Pulmonary artery endothelial cell (primary cell): ENCODE data around the gene BCAR1. TPM values are rescaled to one million over a fixed set of nuclear protein-coding genes. Genes with fewer than 3 reads are reported as not detected.
"Not testable (repeated sequence)": the region's sequence is repeated elsewhere in the genome, so short reads cannot be mapped to it uniquely, and the experiment has no call there.

Experiments used
- DNase-seq: peaks from one replicate; pipeline ENCODE4 v3.0.0-alpha.2; 2011; ENCODE audit warnings: low read depth, low spot score
- total RNA-seq: library from RNA; depleted of rRNA; stranded (reverse); fragments of >200 nt; gene quantifications from 2 replicates; pipeline ENCODE4 v1.2.3, GENCODE V29; 2014

Gene BCAR1
- total RNA-seq, 1 donor from 2014 or later = 118 TPM

DNA sequence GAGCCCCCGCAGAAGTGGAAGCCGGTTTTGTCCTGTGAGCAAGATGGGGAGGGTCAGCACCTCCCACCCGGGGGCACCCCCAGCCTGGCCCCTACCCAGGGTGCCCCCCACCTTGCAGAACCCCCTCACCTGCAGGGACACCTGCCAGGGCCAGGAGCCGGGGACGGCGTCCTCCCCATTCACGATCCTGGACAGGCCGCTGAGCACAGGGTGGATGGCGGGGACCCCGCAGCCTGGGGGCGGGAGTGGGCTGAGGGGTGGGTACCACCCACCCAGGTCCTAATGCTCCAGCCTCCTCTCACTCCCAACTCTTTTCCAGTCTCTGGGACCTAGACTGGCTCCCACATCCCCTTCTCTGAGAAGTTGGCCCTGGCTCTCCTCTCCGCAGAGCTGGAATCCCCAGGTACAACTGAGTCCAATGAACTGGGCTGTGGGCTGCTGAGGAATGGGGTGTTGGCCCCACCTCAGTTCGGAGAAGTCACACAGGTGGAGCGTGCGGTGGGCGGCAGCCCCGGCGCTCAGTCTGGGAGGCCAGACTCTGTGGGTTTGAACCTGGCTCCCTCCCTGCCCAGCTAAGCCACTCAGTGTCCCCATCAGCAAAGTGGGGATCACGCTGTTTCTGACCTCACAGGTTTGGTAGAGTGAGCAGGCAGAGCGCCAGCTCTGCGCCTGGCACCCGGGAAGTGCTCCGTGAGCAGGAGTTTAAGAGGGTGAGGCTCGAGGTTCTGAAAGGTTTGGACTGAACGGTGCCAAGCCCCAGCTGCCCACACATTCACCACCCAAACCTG lies 45.3 kb downstream of the BCAR1 start:
- not testable (repeated sequence) for DNase-seq

DNA sequence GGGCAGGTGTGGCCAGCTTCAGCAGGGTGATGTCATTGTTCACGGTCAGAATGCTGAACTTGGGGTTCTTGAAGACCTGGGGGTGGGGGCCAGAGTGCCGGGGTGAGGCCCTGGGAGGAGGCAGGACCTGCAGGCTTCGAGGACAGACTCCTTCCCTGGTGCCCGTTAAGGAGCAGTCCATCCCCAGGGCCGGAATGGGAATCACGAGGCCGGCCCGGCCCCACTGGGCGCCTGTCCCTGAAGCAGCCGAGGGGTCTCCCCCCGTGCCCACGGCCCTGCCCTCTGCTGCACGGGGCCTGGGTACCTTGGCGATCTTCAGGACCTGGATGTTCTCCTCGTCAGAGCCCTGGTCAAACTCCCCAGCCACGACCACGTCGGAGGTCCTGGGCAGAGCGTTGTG lies 46.0 kb downstream of the BCAR1 start:
- not testable (repeated sequence) for DNase-seq

DNA sequence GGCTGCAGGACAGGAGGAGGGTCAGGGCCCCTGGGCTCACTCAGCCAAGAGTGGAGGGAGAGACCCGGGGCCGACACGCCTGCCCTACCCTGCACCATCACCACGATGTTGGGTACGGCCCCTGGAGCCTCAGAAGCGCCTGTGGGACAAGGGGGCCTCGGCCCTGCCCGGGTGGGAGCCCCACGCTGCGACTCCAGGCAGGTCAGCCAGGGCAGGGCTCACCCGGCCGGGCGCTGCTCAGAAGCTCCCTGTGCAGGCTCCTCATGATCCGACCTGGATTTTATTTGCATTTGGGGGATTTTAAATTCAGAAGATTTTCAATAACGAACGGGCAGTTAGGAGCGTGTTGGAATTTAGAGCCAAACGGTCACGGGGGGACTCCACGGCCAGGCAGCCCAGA lies 46.5 kb downstream of the BCAR1 start:
- DNase-seq = not testable (repeated sequence)

DNA sequence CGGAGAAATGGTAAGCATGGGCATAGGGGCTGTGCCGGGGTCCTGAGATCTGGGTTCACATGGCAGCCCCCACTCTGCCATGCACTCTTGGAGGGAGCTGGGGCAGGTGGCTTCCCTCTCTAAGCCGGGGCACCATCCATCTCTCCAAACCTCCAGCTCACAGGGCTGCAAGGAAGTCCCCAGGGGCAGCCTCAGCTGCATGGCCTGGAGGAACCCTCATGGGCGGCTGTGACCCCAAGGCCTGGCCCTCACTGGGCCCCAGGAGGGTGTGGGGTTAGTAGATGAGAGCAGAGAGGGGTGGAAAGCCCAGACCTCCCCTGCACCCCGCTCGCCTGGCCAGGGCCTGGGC lies 47.0 kb downstream of the BCAR1 start:
- DNase-seq = no peak

DNA sequence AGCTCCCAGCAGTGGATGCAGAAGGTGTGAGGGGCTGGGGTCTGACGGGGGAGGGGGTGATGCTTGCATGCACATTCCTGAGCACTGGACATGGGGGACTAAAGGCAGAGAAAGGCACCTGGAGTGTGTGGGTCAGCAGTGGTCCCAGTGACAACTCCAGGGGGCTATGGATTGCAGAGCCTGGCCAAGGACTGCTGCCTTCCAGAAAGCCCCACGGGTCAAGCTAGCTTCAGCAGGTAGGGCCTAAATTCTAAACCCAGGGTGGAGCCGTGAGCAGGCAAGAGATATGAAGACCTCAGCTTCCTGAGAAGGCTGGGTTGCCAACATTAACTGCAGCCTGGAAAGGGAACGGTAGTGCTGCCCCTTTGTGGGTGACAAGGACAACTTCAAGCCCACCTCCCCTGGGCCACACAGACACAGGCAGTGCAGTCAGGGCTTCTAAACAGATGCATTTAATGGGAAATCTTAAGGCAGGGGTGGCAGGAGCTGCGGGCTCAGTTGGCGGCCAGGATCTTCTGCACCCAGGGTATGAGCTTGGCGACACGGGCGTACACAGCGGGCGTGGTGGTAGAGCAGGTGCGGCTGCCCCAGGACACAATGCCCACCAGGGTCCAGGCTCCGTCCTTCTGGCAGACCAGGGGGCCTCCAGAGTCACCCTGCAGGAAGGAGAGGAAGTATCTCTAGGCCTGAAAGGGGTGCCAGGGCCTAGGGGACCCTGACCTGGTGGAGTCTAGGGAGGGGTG lies 47.6 kb downstream of the BCAR1 start:
- no peak for DNase-seq

DNA sequence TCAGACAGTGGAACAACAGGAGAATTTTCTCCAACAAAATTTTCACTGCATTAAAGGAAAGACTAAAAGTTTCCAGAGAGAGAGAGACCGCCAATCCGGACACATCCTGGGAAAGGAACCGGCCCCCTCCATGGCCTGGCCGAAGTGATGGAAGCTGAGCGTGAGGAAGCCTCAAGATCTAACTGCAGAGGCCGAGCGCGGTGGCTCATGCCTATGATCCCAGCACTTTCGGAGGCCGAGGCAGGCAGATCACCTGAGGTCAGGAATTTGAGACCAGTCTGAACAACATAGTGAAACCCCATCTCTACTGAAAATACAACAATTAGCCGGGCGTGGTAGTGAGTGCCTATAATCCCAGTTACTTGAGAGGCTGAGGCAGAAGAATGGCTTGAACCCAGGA lies 48.3 kb downstream of the BCAR1 start:
- DNase-seq = no peak

DNA sequence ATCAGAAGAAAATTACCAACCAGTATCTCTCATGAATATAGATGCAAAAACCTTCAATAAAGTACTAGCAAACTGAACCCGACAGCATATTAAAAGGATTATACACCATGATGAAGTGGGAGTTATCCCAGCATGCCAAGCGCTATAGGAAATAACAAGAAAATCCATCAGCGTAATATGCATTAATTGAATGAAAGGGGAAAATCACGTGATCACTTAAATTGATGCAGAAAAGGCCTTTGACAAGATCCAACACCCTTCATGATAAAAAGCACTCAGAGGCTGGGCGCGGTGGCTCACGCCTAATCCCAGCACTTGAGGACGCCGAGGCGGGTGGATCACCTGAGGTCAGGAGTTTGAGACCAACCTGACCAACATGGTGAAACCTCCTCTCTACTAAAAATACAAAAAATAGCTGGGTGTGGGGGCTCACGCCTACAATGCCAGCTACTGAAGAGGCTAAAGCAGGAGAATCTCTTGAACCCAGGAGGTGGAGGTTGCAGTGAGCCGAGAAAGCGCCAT lies 49.3 kb downstream of the BCAR1 start:
- DNase-seq = no peak

DNA sequence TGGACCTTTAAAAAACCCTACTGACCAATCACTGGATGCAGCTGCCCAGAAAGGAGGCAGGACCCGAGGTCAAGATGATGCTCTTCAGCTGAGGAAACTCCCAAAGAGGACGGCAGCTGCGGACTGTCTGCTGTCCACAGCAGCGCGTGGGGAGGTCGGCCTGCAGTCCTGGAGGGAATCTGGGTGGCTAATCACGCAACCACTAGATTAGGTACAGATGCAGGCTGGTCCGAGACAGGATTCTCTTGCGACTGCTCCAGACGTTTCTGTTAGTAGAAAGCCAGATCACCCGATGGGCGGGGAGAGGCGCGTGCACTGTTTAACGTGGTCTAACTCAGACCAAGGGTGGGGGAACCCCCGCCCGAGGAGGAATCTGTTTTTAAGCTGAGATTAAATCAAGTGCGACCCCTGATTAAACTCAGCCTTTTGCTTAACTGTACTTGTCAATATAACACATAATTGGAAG lies 53.3 kb downstream of the BCAR1 start:
- DNase-seq = no peak

DNA sequence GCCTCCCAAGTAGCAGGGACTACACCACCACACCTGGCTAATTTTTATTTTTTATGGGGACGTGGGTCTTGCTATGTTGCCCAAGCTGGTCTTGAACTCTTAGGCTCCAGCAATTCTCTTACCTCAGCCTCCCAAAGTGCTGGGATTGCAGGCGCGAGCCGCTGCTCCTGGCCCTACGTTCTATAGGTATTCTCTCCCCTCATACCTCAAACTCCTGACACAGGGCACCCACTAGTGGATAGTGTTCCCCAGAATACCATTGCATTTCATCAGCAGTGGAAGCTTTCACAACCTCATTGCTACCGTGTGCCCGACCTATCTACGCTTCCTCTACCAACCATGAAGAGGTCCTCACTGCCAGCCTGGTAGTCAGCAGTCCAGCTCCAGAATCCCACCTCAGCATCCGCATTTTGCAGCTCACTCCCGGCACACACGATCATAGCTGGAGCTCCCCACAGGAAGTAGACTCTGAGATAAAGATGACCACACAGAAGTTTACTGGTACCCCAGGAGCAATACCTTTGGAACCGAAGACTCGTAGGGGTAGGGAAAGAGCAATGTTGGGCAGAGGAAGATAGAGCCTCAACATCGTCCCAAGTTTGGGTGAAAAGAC lies 53.8 kb downstream of the BCAR1 start:
- no peak for DNase-seq

DNA sequence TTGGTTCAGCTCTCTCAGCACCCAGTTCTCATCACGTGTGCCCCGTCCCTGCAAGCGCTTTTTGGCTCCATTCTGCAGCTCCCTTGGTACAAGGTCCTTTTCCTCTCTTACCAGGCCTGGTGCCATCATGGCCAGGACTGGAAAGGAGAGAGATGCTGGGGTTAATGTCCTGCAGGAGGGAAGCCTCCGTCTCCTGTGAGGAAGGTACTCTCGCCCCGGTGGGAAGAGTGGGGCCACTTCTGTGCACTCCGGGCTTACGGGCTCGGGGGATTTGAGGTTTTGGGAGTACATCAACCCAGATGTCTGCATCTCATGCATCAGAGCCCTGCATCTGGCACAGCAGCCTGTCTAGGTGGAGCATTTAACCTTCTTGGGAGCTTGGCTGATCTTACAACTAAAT lies 54.6 kb downstream of the BCAR1 start:
- DNase-seq = no peak

DNA sequence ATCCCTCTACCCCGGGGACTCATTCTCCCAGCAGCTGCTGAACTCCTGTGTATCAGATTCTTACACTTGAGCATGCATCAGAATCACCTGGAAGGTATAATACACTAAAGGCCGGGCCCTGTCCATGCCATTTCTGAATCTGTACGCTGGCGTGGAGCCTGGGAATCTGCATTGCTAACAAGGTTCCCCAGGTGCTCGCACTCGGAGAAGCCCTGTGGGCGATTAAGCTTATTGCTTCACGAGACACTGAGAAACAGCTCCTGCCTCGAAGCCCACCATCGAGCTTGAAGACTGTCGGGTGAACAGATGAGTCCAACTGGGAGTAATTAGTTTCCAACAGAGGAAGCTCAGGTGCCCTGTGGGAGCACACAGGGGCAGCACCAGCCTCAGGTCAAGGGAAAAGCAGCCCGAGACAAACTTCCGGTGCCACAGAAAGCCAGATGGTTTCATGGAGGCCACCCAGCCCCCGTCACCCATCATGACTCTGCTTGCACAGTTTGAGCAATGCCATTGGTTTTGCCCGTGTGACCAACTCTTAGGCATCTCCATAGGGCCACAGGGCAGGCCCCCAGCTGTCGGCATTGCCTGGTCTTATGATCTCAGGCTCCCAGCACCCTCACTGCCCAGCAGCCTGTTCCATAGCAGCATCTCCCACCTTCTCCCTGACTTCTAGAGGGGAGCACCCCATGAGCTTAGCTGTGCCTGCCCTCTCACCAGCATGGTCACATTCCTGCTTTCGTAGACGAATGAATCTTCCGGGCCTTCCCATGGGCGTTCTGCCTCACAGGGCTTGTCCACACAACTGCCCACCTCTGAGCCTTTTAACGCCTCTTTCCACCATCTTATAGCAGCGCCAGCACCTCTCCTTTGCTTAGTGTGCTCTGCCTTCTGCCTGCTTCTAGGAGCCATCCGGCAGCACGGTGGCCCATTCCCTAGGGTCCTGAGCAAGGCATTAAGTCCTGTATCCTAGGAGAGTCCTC lies 55.3 kb downstream of the BCAR1 start:
- no peak for DNase-seq

DNA sequence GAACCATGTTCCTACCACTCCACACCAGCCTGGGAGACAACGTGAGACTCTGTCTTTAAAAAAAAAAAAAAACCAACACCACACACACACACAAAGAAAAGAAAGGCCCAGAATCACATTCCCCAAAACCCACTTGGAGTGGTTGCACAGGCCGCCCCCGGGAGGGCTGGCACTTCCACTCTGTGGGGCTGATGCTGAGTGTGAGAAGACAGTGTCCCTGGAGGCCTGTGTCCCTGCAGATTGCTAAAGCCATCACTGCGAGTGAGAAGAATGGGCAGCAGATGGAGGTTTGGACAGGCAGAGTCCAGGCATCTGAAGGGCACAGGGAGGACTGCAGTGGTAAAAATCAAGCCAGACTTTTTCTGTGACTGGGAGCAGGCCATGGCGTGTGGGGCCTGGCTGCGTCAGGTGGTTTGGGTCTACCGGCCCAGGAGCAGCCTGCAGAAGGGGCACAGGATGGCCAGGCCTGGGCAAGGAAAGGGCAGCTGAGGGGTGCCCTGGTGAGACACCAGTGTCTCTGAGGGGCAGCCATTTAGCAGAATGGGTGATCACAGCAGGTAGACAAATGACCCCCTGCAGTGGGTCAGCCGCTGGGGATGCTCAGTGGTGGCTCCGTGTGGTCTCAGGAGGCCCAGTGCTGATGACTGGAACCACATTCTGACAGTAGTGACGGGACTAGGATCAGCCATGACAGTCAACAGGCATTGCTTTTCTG lies 57.5 kb downstream of the BCAR1 start:
- DNase-seq = no peak

DNA sequence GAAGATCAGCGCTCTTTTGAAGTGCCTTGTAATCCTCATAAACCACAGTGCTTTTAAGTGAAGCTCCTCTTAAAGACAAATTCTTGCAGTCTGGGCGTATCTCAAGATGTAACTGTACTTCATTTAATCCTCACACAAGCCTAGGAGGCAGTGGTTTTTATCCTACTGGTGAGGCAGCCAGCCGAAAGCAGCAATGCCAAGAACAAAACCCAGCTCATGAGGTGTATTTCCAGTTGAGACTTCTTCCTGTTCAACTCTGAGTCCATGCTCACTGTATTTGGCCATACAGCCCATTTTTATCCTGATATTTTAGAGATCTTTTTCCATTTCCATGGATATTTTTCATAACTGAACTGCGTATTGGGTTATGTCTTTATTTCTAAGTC lies 58.2 kb downstream of the BCAR1 start:
- no peak for DNase-seq

DNA sequence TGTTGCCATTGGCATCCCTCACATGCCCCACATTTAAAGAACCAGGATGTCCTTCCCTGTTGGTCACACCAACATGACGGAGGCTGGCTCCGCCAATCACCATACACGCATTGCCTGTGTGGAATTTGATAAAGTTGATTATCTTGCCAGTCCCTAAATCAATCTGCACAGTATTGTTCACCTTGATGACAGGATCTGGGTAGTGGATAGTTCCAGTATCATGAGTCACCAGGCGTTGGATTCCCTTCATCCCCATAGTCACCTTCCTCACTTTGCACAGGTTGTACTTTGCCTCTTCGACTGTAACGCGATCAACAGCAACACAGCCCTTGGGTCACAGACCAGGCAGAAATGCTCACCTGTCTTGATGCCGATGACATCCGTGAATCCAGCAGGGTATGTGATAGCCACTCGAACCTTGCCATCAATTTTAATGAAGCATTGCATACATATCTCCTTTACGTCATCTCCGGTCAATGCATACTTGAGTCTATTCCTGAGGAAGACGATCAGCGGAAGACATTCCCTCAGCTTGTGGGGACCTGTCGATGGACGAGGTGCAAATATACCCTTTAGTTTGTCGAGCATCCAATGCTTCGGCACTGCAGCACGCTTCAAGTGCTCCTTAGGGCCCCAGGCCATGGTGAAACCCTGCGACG lies 58.7 kb downstream of the BCAR1 start:
- DNase-seq = no peak

DNA sequence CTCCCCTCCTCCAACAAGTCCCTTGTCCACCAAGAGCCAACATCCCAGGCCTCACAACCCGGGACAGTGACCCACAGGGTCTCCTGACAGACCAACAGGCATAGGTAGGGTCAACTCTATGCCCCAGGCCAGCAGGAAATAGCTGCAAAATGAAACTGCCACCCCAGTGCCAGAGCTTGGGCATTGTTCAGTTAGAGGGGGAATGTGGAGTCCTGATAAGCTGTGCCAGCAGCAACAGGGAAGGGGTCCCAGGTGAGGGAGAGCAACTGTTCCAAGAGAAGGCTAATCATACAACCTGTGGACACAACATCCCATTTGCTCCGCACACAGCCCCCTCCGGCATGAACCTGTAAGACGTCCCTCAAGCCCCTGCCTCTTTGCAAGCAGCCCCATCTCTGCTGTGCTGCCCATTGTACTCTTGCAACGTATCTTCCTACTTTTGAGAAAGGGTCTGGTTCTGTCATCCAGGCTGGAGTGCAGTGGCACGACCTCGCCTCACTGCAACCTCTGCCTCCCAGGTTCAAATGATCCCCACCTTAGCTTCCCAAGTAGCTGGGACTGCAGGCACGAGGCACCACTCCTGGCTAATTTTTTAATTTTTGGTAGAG lies 61.7 kb downstream of the BCAR1 start:
- DNase-seq = no peak

DNA sequence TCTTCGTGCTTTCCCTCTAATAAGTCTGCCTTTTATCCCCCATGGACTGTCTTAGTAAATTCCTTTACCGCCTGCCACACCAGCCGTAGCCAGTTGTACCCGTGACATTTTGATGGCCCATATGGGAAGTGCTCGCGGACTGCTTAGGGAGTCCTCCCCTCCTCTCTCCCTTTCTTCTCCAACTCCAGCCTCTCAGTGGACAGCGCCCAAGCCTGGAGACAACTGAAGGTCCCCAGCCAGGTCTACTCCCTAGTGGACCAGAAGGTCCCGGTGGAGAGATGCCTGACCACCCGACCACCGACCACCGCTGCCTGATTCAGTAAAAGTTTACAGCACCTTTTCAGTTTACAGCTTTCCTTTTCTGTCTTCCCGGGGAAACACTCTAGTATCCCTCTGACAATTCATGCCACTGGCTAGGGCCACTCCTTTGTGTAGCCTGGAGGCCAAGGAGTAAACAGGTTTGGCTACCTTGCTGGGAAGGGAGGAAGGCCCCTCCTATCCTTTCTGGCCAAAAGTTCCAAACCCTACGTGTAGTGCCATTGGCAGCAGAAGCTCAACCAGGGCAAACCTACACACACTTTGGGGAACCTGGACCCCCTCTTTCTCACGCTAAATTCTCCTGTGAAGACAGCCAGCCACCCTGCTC lies 62.5 kb downstream of the BCAR1 start:
- no peak for DNase-seq

DNA sequence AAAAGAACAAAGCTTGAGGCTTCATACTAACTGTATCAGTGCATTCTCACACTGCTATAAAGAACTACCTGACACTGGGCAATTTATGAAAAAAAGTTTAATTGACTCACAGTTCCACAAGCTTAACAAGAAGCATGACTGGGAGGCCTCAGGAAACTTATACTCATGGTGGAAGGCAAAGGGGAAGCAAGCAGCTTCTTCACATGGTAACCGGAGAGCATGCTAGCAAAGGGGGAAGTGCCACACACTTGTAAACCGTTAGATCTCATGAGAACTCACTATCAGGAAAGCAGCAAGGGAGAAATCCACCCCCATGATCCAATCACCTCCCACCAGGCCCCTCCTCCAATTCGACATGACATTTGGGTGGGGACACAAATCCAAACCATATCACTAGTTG lies 69.8 kb downstream of the BCAR1 start:
- DNase-seq = no peak

DNA sequence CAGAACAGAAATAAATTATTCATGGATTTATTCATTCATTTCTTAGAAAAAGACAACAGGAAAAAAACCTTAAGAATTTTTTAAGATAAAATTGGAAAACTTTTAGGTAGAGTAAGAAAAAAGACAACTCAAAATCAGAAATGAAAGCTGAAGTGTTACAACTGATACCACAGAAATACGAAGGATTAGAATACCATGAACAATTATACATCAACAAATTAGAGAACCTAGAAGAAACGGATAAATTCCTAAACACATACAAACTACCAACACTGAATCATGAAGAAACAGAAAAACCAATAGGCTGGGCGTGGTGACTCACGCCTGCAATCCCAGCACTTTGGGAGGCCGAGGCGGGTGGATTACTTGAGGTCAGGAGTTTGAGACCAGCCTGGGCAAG lies 72.2 kb downstream of the BCAR1 start:
- DNase-seq = no peak
